Lower lobe of right lung (tissue), 2 donors: Measurements from ENCODE around the gene FBXO39. TPM values are rescaled to one million over a fixed set of nuclear protein-coding genes. Genes with fewer than 3 reads are reported as not detected.
A peak's percentile ranks its signal among the peaks of the same experiment; 100 is the strongest.
"Not testable (repeated sequence)": the region's sequence is repeated elsewhere in the genome, so short reads cannot be mapped to it uniquely, and the experiment has no call there.

Experiments
- ATAC-seq, 2 donors: fragments of 200-7000 bp; cut with Tn5 transposase; one replicate each; pipeline ENCODE4 v1.9.1; 2020 to 2022; ENCODE audit warnings: mild to moderate bottlenecking in 2 of 2, moderate library complexity in 2 of 2
- DNase-seq: peaks from one replicate; pipeline ENCODE4 v3.0.0-alpha.2; 2020
- H3K27ac ChIP-seq: fragments of 200-600 bp; one replicate; pipeline ENCODE4 v1.8.0; 2022
- H3K27me3 ChIP-seq: fragments of 200-600 bp; one replicate; pipeline ENCODE4 v1.8.0; 2022; ENCODE audit warnings: low read depth
- H3K36me3 ChIP-seq: fragments of 200-600 bp; one replicate; pipeline ENCODE4 v1.8.0; 2022; ENCODE audit warnings: mild to moderate bottlenecking
- H3K4me1 ChIP-seq: fragments of 200-600 bp; one replicate; pipeline ENCODE4 v1.8.0; 2022
- H3K4me3 ChIP-seq: fragments of 200-600 bp; one replicate; pipeline ENCODE4 v1.8.0; 2022; ENCODE audit warnings: mild to moderate bottlenecking
- H3K9me3 ChIP-seq: fragments of 200-600 bp; one replicate; pipeline ENCODE4 v1.8.0; 2022
- CTCF ChIP-seq: fragments of 200-600 bp; IDR thresholded peaks from one replicate; pipeline ENCODE4 v1.8.0; 2022; ENCODE audit warnings: antibody characterized with exemption, mild to moderate bottlenecking
- intact Hi-C: fragments of 100-400 bp; cut with DNase I; formaldehyde crosslinking; loops from one replicate; pipeline ENCODE4 v1.11.0; 2022
- long read RNA-seq: library from polyadenylated mRNA; unstranded; transcript quantifications from one replicate; pipeline ENCODE4 v2.0.0, GENCODE V29; 2021
- total RNA-seq: library from RNA; stranded (reverse); fragmentation: NEBNext Ultra II Directional; extraction: Animal tissue kit (Norgen Biotek cat#: 25700); gene quantifications from one replicate; pipeline ENCODE4 v1.2.1, GENCODE V29; 2021
- donor health status: DM: no; HTN: yes; CAD: no; lungs with severe emphysema.

Gene FBXO39
- not detected for total RNA-seq
- long read RNA-seq, result 0 reads

GRCh38 chr17:6775871-6776405, at the start of gene FBXO39:
TSS of gene FBXO39 (plus strand) at chr17:6776215. CDS start at chr17:6779869, 3,654 bp downstream.
- no peak within 1 kb of the TSS for H3K27ac ChIP-seq
- intact Hi-C loops, result no loop called here
- H3K9me3 ChIP-seq, result peaks cover 23% of the 10 kb centered on the region
- ATAC-seq (peak; percentile 44 to 59), DNase-seq (peak; percentile 51)
- H3K4me3 ChIP-seq, result no peak within 1 kb of the TSS
- TF ChIP-seq CTCF, result no peak
- H3K4me1 ChIP-seq, result no peaks in the 10 kb centered on the region
- H3K36me3 ChIP-seq, result peaks cover 31% of the 10 kb centered on the region
- H3K27me3 ChIP-seq, result peaks cover 16% of the 10 kb centered on the region

GRCh38 chr17:6729531-6729930, 46.5 kb upstream of the FBXO39 start:
- no peak for TF ChIP-seq CTCF
- DNase-seq, result no peak
- no peaks in the 10 kb centered on the region for H3K9me3 ChIP-seq
- H3K27me3 ChIP-seq, result no peaks in the 10 kb centered on the region
- no peak overlapping the region for H3K27ac ChIP-seq
- H3K4me1 ChIP-seq, result no peaks in the 10 kb centered on the region
- ATAC-seq, result no peak
- intact Hi-C loops, result no loop called here
- H3K36me3 ChIP-seq, result no peaks in the 10 kb centered on the region
- no peak overlapping the region for H3K4me3 ChIP-seq

- H3K4me1 ChIP-seq, H3K27me3 ChIP-seq, DNase-seq, H3K9me3 ChIP-seq, H3K4me3 ChIP-seq, intact Hi-C loops, ATAC-seq, H3K36me3 ChIP-seq, H3K27ac ChIP-seq: not testable (repeated sequence)
Measured at GRCh38 chr17:6746665-6747064, 29.4 kb upstream of the FBXO39 start.

GRCh38 chr17:6748617-6749016, 27.4 kb upstream of the FBXO39 start:
- no peak overlapping the region for H3K27ac ChIP-seq
- DNase-seq, result no peak
- H3K4me3 ChIP-seq, result no peak overlapping the region
- H3K9me3 ChIP-seq, result no peaks in the 10 kb centered on the region
- H3K36me3 ChIP-seq, result no peaks in the 10 kb centered on the region
- intact Hi-C loops, result no loop called here
- H3K4me1 ChIP-seq, result peaks cover 20% of the 10 kb centered on the region
- H3K27me3 ChIP-seq, result no peaks in the 10 kb centered on the region
- TF ChIP-seq CTCF, result no peak
- ATAC-seq, result no peak

GRCh38 chr17:6749519-6749918, 26.5 kb upstream of the FBXO39 start:
- Histone ChIP-seq H3K4me1 (peaks cover 27% of the 10 kb centered on the region), H3K27me3 (no peaks in the 10 kb centered on the region), H3K36me3 (no peaks in the 10 kb centered on the region), H3K9me3 (no peaks in the 10 kb centered on the region), H3K27ac (no peak overlapping the region), H3K4me3 (no peak overlapping the region)
- DNase-seq, result no peak
- no peak for ATAC-seq
- intact Hi-C loops, result no loop called here
- TF ChIP-seq CTCF, result no peak

GRCh38 chr17:6752068-6752909, 23.7 kb upstream of the FBXO39 start:
- H3K36me3 ChIP-seq, result no peaks in the 10 kb centered on the region
- peaks cover 49% of the 10 kb centered on the region for H3K4me1 ChIP-seq
- ATAC-seq (peak; percentile 70 to 77), DNase-seq (no peak)
- H3K4me3 ChIP-seq, result no peak overlapping the region
- intact Hi-C loops, result no loop called here
- TF ChIP-seq CTCF, result no peak
- H3K27ac ChIP-seq, result peak overlapping the region; percentile 86
- H3K27me3 ChIP-seq, result no peaks in the 10 kb centered on the region
- no peaks in the 10 kb centered on the region for H3K9me3 ChIP-seq
